ENCODE results near the gene COL23A1.

Gene COL23A1

DNA sequence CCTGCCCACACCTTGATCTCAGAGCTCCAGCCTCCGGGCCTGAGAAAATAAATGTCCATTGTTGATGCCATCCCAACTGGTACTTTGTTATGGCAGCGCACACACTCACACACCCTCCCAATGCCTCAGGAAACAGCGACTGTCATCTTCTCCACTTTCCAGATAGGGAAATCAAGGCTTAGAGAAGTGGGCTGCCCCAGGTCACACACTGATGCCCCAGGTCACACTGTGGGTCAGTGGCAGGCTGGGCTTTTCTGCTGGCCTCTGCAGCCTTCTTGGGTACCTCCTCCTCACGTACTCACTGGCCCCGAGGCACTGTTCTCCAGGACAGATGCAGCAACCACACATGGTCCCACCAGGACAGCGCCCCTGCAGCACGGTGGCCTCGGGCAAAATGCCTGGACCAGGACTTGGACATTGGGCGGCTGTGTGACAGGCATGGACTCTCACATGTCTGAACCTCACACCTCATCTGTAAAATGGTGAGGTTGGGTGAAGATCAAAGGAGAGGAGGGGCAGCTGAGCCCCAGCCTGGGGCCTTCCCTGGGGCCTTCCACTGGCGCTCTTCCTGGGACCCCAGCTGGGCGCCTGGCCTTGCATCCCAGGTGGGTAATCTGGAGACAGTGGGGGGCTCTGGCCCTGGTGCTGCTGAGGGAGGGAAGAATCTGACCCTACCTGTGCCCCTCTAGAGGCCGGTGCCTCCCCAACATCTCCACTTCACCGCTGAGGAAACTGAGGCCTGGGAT is 156.0 kb downstream of the COL23A1 start:
- no peak for DNase-seq (ENCODE audit: low read depth)

DNA sequence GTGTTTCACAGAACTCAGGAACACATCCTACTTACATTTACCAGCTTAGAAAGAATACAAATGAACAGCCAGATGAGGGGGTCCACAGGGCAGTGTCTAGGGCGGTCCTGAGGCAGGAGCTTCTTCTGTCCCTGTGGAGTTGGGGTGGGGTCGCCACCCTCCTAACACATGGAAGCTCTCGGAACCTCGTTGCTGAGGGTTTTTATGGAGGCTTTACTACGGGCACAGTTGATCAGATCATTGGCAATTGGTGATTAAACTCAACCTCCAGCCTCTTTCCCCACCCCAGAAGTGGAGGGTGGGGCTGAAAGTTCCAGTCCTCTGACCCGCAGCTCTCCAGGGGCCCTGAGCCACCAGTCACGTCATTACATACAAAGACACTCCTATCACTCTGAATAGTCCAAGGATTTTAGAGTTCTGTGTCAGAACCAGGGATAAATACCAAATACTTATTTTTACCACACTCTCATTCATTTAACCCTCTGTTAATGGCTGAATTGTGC is 156.9 kb downstream of the COL23A1 start:
- DNase-seq (ENCODE audit: low read depth) = no peak

DNA sequence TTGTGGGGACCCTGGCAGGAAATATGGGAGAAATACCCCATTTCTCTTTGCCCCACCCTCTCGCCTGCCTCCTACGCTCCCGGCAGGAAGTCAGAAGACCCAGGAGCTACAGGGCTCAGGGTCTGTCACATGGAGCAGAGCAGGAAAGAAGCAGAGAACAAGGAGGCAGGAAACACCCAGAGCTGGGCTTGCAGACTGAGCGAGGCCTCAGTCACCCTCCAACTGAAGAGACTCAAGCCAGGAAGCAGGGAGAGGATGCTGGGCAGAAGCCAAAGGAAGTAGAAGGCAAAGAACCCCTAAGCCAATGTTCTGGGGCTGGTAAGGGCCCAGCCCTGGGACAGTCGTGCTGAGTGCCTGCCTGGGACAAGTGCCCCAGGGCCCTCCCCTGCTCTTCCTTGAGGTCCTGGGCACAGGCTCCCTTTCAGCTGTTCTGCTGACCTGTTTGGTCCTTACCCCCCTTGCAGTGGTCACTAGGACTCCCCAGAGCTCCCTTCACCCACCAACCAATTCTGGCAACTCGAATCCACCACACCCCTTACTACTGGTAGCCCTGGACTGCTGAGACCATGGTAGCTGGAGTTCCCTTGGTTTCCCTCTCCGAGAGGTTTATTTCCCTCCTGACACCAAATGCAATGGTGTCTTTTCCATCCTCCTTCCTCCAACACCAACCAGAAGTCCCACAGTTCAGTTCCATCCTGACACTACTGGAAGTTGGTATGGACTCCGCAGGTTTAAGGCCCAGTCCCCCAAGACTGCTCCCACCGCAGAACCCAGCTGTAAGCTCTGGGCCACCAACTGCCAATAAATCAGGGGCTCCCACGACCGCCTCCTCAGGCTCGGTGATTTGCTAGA is 157.5 kb downstream of the COL23A1 start:
- no peak for DNase-seq (ENCODE audit: low read depth)

DNA sequence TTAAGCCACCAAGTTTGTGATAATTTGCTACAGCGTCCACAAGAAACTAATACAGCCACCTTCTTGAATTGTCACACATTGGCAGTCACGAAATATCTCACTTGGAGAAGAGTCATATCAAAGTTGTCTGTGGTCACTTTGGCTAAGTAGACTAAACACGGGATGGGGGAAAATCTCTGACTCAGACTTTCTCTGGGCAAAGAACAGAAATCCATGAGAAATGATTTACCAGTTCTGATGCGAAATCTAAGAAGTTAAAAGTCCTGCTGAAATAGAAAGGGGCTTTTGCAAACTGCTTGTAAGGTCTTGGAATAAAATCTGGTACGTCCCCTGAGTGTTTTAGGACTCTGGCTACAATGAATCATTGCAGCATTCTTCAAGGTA is 158.4 kb downstream of the COL23A1 start:
- no peak for DNase-seq (ENCODE audit: low read depth)

DNA sequence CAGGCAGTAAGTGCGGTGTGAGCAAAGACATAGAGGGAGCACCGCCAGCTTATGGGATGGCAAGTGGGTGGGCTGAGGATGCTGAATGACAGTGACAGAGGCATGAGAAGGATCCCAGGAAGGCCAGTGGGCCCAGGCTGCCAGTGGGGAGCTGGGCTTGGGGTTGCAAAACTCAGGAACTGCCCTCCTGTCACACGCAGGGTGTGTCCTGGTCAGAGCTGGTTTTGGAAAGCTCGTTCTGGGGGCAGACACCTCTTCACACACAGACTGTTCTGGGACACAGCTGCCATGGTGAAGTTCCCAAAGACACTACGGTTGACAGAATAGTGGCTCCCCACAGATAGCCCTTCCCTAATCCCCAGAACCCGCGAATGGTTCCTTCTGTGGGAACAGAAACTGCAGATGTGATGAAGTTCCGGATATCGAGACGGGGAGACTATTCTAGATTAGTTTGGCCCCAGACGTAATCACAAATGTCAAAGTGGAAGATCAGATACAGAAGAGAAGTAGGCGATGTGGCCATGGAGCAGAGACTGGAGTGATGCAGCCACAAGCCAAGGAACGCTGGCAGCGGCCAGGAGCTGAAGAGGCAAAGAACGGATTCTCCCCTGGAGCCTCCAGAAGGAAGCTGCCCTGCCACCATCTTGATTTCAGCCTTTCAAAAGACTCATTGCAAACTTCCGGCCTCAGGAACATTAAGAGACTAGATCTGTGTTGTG is 159.0 kb downstream of the COL23A1 start:
- no peak for DNase-seq (ENCODE audit: low read depth)

DNA sequence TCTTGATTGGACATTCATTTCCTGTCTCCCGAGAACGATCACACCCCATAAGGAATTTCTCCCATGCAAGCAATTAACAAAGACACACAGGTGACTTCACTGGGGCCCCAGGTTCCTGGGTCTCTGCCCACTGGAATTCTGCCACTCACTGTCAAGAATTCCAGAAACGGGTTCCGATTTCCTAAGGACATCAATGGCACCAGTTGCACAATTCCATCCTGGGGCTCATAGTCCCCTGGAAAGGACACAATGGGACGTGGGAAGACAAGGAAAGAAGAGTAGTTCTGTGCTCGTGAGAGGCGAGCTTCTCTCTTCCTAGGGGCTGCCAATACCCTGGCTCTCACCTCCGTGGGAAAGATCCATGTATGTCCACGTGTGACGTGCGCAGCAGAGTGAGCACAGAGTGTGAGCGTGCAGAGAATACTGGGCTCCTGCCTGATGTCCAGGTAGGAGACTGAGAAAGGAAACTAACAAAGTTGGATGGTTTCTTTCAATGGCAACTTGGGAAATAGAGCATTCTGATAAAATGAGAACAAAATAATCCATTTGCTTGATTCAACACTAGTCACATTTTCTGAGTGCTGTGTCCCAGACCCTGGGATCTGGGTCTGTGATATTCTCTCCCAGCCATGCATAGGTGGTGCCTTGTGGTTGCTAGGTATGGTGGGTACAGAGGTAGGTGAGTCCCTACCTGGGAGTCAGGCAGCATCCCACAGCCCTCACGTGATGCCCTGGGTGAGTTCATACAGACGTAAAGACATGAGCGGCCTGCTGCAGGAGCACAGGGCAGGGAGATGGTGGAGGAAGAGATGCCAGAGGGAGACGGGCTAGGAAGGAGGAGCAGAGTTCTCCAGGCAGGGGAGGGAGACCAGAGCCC is 159.8 kb downstream of the COL23A1 start:
- DNase-seq (ENCODE audit: low read depth) = no peak

DNA sequence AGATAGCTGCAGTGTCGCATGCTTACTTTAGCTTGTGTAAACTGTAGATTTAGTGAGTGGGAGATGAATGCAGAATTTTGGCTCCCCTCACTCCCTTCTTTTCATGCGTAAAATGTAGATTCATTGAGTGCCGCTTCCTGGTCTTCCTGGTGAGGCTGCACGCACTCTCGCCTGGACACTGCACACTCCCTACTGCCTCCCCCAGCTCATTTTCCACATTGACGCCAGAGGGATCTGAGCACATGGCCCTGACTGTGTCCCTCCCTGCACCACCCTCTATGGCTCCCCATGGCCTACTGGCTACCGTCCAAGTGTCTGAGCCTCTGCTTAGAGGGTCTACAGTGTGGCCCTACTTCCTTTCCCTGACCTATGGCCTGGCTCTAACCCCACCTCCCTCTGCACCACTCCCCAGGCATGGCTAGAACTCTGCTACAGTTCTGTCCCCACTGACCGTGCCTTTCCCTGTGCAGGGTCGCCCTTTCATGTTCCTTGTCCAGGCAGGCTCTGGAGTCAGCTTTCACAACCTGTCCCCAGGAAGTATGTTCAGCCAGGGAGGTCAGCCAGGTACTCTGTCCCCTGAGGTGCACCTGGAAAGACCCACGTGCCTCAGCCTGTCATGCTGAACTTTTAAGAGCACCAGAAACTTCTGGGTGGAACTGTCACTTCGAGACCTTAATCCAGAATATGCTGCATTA is 160.6 kb downstream of the COL23A1 start:
- no peak for DNase-seq (ENCODE audit: low read depth)

DNA sequence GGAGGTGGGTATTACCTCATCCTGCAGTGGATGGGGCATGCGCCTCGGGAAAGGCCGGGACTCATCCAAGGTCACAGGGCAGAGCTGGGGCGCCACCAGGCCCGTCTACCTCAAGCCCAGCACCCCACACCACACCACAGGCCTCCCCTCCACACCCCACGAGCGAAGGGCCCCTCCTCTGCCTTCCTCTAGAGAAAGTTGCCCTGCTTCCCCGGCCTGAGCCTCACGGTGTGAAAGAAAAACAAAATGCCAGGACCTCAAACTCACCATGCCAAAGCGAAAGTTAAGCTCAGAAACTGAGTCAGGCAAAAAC is 161.1 kb downstream of the COL23A1 start:
- no peak for DNase-seq (ENCODE audit: low read depth)

DNA sequence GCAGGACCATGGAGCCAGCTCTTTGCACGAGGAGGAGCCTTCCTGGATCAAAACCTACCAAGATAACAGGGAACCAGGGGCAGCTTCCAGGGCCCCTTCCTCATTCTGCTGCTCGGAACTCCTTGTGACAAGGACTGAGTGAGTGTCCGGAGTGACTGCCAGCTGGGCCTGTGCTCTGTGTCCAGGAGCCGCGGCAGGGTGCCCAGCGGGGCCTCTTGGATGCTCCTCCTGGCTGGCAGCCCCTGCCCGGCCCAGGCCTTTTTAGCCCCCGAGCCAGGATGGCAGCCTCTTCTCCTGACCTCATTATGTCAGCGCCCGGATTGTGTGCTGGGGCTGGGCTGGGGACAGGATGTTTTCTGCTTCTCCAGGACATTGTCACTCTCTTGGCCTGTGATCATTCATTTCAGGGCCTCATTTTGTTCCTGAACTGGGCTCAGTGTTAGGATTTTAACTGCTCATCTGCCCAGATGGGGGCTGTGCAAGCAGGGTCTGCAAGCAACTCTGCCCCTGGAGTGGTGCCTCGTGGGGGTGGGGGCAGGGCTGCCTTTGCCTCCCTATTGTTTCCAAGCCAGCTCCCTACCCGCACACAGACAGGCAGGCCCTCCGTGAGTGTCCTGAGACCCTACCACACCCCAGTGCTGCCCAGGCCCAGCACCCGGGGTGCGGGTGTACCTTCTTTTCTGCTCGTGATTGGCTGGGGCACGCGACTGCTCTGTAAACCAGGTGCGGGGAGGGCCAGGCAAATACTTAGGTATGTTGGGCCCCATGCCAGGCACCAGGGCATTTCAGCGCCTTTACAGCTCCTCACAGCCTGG is 161.6 kb downstream of the COL23A1 start:
- no peak for DNase-seq (ENCODE audit: low read depth)

DNA sequence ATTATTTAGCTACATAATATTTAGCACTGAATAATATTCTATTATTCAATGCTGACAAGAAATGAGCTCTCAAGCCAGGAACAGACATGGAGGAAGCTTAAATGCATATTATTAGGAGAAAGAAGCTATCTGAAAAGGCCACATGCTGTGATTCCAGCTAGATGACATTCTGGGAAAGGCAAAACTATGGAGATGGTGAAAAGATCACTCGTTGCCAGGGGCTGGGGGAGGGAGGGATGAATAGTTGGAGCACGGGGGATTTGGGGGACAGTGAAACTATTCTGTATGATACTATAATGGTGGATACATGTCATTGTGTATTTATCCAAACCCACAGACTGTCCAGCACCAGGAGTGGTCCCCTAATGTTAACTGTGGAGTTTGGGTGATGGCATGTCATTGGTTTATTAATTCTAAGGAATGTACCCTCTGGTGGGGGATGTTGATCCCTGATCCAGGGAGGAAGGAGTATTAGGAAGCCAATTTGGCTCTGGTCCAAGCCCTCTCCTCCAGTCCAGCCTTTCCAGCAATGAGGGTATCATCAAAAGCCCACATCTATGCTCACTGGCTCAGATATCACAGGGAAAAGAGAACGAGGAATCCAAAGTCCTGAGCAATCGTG is 162.5 kb downstream of the COL23A1 start:
- no peak for DNase-seq (ENCODE audit: low read depth)

DNA sequence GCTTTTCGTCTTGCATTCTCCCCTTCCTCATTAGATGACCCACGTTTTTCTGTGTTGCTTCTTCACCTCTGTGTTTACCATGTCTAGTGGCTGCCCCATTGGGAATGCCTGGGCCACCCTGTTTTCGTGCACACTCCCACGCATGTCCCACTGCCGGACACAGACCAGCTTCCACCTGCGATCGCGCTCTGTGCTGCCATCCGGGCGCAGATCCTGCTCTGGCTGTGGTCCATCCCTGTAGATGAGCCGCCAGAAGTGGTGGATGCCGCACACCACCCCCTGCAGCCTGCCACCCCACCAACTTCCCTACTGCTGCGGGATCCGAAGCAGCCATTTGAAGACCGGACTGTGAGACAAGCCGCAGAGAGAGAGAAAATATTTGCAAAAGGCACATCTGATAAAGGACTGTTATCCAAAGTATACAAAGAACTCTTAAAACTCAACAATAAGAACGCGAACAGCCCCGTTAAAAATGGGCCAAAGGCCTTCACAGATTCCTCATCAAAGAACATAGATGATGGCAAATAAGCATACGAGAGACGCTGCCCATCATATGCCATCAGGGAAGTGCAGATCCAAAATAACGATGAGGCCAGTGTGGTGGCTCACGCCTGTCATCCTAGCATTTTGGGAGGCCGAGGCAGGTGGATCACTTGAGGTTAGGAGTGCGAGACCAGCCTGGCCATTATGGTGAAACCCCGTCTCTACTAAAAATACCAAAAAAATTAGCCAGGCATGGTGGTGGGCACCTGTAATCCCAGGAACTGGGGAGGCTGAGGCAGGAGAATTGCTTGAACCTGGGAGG is 163.7 kb downstream of the COL23A1 start:
- DNase-seq (ENCODE audit: low read depth) = no peak

DNA sequence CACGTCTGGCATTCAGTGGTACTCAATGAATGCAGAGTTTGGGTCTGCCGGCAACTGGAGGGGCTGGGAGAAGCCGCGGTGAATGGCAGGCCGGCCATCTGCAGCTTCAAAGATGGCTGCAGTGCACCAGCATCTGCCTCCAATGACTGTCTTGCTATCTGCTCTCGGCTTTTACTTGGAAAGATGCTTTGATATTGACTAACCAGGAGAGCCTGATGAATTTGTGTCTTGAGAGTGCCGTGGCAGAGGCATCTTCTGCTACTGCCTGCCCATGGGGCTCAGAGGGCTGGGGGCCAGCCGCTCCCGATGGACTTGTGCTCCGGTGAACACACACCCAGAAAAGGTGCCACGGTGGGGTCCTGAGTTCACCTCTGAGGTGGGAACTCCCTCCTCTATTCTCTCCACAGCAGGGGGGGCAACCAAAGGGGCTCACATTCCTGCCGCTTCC is 164.5 kb downstream of the COL23A1 start:
- no peak for DNase-seq (ENCODE audit: low read depth)

DNA sequence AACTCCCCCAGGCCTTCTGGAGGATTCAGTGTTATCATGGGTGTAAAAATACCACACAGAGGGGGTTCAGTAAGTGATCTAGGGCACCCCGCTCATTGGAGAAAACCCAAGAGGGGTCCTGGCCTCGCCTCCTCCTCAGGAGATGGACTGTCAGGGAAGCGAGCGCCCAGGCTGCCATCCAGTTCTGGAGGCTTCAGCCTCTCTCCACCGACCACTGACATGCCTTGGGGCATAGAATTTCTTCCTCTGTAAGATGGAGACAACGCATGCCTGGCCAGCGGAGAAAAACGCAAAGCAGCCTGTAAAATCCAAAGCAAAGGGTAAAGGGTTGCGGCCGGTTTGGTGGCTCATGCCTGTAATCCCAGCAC is 165.4 kb downstream of the COL23A1 start:
- no peak for DNase-seq (ENCODE audit: low read depth)

DNA sequence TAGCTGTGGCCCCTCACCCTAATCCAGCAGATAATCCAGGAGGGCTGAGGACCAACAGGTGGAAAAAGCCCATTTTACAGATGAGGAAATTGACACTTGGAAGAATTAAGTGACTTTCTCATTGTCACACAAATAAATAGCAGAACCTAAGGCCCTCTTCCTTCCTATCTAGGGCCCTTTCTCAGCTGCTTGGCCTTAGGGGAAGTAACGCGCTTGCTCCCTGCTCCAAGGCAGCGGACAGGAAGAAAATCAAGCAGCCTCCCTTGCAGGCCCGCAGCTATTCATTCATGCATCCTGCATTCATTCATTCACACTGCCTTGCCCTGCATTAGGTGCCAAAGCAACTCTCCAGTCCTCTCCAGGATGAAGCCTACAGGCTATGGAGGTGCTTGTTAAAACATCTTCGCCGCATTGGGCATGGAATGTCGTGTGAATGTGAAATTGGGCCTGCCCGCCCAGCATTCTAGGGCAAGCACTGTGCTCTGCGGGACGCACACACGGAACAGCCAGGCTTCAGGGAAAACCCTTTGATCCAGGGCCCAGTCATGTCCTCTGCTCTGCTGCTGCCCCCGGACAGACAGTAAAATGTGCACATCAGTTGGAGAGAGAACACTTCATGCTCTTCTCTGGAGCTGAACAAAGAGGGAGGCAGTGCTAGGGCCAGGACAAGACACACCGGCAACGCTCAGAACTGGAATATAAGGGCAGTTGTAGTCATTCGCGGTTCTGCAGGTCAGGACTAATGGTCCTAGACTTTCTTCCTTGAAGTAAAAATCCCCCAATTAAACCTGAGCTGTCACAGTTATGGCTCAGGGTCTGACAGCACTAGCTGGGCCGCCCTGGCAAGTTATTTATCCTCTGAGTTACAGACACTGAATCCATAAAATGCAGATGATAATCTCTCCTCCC is 166.0 kb downstream of the COL23A1 start:
- no peak for DNase-seq (ENCODE audit: low read depth)

DNA sequence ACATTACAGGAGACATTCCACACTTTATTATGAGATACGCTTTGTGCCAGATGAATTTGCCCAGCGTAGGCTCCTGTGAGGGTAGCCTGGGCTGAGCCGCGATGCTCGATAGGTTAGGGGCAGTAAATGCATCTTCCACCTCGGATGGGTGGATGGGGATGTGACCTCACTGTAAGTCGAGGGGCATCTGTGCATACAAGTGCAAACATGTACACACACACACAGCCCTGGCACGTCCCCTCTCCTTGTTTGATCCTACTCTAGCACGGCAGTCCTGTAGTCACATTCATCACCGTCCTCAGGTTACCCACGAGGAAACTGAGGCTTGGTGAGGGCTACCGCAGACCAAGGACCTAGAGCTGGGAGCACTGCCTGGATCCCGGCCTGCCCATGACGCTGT is 166.8 kb downstream of the COL23A1 start:
- DNase-seq (ENCODE audit: low read depth) = no peak

DNA sequence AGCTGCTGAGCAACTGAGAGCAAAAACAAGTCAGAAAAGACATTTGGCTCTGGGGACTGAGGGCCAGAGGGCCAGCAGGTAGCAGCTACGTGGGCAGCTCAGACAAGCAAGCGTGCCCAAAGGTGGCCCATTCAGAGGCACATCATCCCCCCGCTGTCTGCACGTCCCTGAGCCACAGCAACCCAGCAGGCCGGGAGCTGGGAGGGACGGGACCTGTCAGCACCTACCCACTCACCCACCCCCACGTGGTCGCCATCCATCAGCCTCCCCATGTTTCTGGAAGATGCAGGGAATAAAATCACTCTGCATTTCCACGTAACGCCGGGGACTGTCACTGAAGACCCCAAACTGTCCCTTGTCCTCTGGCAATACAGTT is 167.8 kb downstream of the COL23A1 start:
- DNase-seq (ENCODE audit: low read depth) = no peak

DNA sequence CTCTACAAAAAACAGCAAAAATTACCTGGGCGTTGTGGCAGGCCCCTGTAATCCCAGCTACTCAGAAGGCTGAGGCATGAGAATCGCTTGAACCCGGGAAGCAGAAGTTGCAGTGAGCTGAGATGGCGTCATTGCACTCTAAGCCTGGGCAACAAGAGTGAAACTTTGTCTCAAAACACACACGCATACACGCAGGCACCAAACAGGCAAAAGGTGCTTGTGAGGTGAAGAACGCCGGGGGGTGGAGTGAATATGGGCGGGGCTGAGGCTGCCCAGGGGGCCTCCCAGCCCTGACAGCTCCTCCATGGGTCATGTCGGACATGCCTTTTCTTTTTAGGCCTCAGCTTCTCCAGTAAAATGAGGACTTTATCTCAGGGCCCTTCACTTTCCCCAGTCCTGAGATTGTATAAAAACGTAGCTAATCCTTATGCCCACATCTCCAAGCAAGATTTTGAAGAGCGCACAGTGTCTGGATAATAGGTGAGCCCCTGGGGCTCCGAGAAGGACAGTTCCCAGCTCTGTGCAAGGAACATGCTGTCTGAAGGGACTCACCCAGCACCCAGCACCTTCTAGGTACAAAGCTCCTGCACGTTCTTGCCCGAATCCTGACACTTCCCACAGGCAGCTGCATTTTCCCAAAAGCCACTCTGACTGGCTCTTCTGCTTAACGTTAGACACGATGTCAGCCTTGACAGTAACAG is 168.3 kb downstream of the COL23A1 start:
- DNase-seq (ENCODE audit: low read depth) = no peak
